Activated CD8-positive, alpha-beta T cell treated with anti-CD3 and anti-CD28 coated beads for 36 hours (primary cell): ENCODE results near the gene CALM3. TPM values are rescaled to one million over a fixed set of nuclear protein-coding genes. Genes with fewer than 3 reads are reported as not detected.

ENCODE experiments used
- ATAC-seq: fragments of 200-7000 bp; cut with Tn5 transposase; one replicate; pipeline ENCODE4 v1.10.0; 2021; ENCODE audit warnings: mild to moderate bottlenecking, moderate library complexity
- CTCF ChIA-PET: fragments of 350-600 bp; sonication (Branson Sonifier 250); formaldehyde crosslinking; loops from one replicate; lab custom pipeline; 2021; ENCODE audit warnings: antibody characterized with exemption; lab: Charles Lee
- POLR2A ChIA-PET: fragments of 350-600 bp; sonication (Branson Sonifier 250); formaldehyde crosslinking; loops from one replicate; lab custom pipeline; 2021; ENCODE audit warnings: antibody characterized with exemption; lab: Charles Lee
- DNase-seq: peaks from one replicate; pipeline ENCODE4 v3.0.0-alpha.2; 2020
- H3K27ac Mint-ChIP-seq: one replicate; pipeline ENCODE4 v1.8.0; 2021; ENCODE audit warnings: mild to moderate bottlenecking, mixed read lengths
- H3K27me3 Mint-ChIP-seq: one replicate; pipeline ENCODE4 v1.8.0; 2021; ENCODE audit warnings: mixed read lengths
- H3K36me3 Mint-ChIP-seq: one replicate; pipeline ENCODE4 v1.8.0; 2021; ENCODE audit warnings: low read depth, mixed read lengths
- H3K4me1 Mint-ChIP-seq: one replicate; pipeline ENCODE4 v1.8.0; 2021; ENCODE audit warnings: low read depth, mixed read lengths
- H3K4me3 Mint-ChIP-seq: one replicate; pipeline ENCODE4 v1.8.0; 2021; ENCODE audit warnings: mild to moderate bottlenecking, moderate library complexity, mixed read lengths
- H3K9me3 Mint-ChIP-seq: one replicate; pipeline ENCODE4 v1.8.0; 2021; ENCODE audit warnings: mixed read lengths
- intact Hi-C: fragments of 100-400 bp; cut with micrococcal nuclease; formaldehyde crosslinking; loops from one replicate; pipeline ENCODE4 v1.10.0; 2022
- total RNA-seq, 2 experiments: library from RNA; stranded (reverse); gene quantifications; one replicate each; pipeline ENCODE4 v1.2.3, GENCODE V29; 2021
- TF ChIP-seq, protein P1 (sequence below): fragments of 200-600 bp; IDR thresholded peaks from one replicate; pipeline ENCODE4 v1.8.0; 2022; ENCODE audit warnings: antibody characterized with exemption, mild to moderate bottlenecking

The CALM3 gene
- total RNA-seq, 2 experiments from 2014 or later, result 565 to 582 TPM

GRCh38 chr19:46586294-46586693 lies 14.8 kb upstream of the CALM3 start:
- ChIA-PET CTCF (interaction anchor here (0.9 to 1.2 kb wide), 2 partner anchors 12 to 13 kb away, joined by 4 to 7 read pairs; no protein-coding TSS in a partner anchor), POLR2A (interaction anchor here (0.9 kb wide), 1 partner anchor 14 kb away, joined by 6 read pairs; no protein-coding TSS in a partner anchor)
- no peak overlapping the region for H3K27ac Mint-ChIP-seq
- peaks cover 4% of the 10 kb centered on the region for H3K4me1 Mint-ChIP-seq
- intact Hi-C loops, result no loop called here
- ATAC-seq, result no peak
- H3K4me3 Mint-ChIP-seq, result no peak overlapping the region
- DNase-seq, result no peak
- no peaks in the 10 kb centered on the region for H3K36me3 Mint-ChIP-seq
- H3K27me3 Mint-ChIP-seq, result no peaks in the 10 kb centered on the region
- TF ChIP-seq, protein P1, sequence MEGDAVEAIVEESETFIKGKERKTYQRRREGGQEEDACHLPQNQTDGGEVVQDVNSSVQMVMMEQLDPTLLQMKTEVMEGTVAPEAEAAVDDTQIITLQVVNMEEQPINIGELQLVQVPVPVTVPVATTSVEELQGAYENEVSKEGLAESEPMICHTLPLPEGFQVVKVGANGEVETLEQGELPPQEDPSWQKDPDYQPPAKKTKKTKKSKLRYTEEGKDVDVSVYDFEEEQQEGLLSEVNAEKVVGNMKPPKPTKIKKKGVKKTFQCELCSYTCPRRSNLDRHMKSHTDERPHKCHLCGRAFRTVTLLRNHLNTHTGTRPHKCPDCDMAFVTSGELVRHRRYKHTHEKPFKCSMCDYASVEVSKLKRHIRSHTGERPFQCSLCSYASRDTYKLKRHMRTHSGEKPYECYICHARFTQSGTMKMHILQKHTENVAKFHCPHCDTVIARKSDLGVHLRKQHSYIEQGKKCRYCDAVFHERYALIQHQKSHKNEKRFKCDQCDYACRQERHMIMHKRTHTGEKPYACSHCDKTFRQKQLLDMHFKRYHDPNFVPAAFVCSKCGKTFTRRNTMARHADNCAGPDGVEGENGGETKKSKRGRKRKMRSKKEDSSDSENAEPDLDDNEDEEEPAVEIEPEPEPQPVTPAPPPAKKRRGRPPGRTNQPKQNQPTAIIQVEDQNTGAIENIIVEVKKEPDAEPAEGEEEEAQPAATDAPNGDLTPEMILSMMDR, result no peak
- H3K9me3 Mint-ChIP-seq, result peaks cover 1% of the 10 kb centered on the region

GRCh38 chr19:46587861-46588260 lies 13.3 kb upstream of the CALM3 start:
- Mint-ChIP-seq H3K4me1 (peaks cover 4% of the 10 kb centered on the region), H3K27ac (no peak overlapping the region), H3K9me3 (peaks cover 1% of the 10 kb centered on the region), H3K4me3 (no peak overlapping the region), H3K27me3 (no peaks in the 10 kb centered on the region), H3K36me3 (no peaks in the 10 kb centered on the region)
- ChIA-PET CTCF (no interaction called here), POLR2A (no interaction called here)
- ATAC-seq (no peak), DNase-seq (no peak)
- TF ChIP-seq, protein P1, result no peak
- intact Hi-C loops, result no loop called here

DNA sequence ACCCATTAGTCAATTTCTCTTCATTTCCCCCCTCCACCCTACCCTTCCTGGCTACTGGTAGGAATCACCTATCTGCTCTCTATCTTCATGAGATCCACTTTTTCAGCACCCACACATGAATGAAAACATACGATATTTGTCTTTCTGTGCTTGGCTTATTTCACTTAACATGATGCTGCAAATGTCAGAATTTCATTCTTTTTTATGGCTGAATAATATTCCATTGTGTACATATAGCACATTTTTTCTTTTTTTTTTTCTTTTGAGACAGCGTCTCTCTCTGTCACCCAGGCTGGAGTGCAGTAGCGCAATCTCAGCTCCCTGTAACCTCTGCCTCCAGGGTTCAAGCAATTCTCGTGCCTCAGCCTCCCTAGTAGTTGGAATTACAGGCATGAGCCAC lies 9.9 kb upstream of the CALM3 start:
- TF ChIP-seq, protein P1, result no peak
- ChIA-PET POLR2A (interaction anchor here (1.6 kb wide), 1 partner anchor 10 kb away, joined by 6 read pairs; the partner anchor contains the start of gene CALM3), CTCF (no interaction called here)
- no peak overlapping the region for H3K4me3 Mint-ChIP-seq
- H3K27ac Mint-ChIP-seq, result no peak overlapping the region
- H3K9me3 Mint-ChIP-seq, result peaks cover 1% of the 10 kb centered on the region
- no peaks in the 10 kb centered on the region for H3K36me3 Mint-ChIP-seq
- DNase-seq (no peak), ATAC-seq (no peak)
- no peaks in the 10 kb centered on the region for H3K4me1 Mint-ChIP-seq
- intact Hi-C loops, result no loop called here
- H3K27me3 Mint-ChIP-seq, result no peaks in the 10 kb centered on the region

GRCh38 chr19:46591870-46592269 lies 9.3 kb upstream of the CALM3 start:
- DNase-seq (no peak), ATAC-seq (no peak)
- no peak overlapping the region for H3K27ac Mint-ChIP-seq
- CTCF ChIA-PET, result interaction anchor here (2.1 kb wide), 1 partner anchor 12 kb away, joined by 8 read pairs; no protein-coding TSS in a partner anchor
- no peaks in the 10 kb centered on the region for H3K36me3 Mint-ChIP-seq
- POLR2A ChIA-PET, result no interaction called here
- no peaks in the 10 kb centered on the region for H3K27me3 Mint-ChIP-seq
- H3K4me1 Mint-ChIP-seq, result no peaks in the 10 kb centered on the region
- TF ChIP-seq, protein P1, result no peak
- no peaks in the 10 kb centered on the region for H3K9me3 Mint-ChIP-seq
- intact Hi-C loops, result no loop called here
- no peak overlapping the region for H3K4me3 Mint-ChIP-seq

GRCh38 chr19:46596008-46596407 lies 5.1 kb upstream of the CALM3 start:
- TF ChIP-seq, protein P1, result no peak
- Mint-ChIP-seq H3K4me1 (peaks cover 9% of the 10 kb centered on the region), H3K4me3 (no peak overlapping the region), H3K27me3 (no peaks in the 10 kb centered on the region), H3K9me3 (peaks cover 11% of the 10 kb centered on the region), H3K36me3 (peaks cover 9% of the 10 kb centered on the region), H3K27ac (no peak overlapping the region)
- POLR2A ChIA-PET, result no interaction called here
- CTCF ChIA-PET, result interaction anchor here (1.0 to 2.1 kb wide), 3 partner anchors 12 to 66 kb away, joined by 3 to 7 read pairs (median 4); no protein-coding TSS in a partner anchor
- intact Hi-C loops, result no loop called here
- no peak for ATAC-seq
- DNase-seq, result no peak
